Natural killer cell (primary cell): Measurements from ENCODE around the gene SMIM32. TPM values are rescaled to one million over a fixed set of nuclear protein-coding genes. Genes with fewer than 3 reads are reported as not detected.

Source experiments
- ATAC-seq, 3 donors: fragments of 150-1000 bp in 2 of 3; fragments of 200-7000 bp in 1 of 3; cut with Tn5 transposase; 1 replicate in 1 of 3; 2 replicates in 2 of 3; pipeline ENCODE4 v1.10.0; 2021; ENCODE audit warnings: mild to moderate bottlenecking in 2 of 3, moderate library complexity in 2 of 3
- DNase-seq, 2 donors: peaks; one replicate each; pipeline versions ENCODE4 v3.0.0 to v3.0.0-alpha.2; 2013 to 2021; ENCODE audit warnings: mixed read lengths in 1 of 2
- H3K27ac ChIP-seq: one replicate; pipeline ENCODE4 v1.5.1; 2013; ENCODE audit warnings: mild to moderate bottlenecking, low read length
- H3K27me3 ChIP-seq: one replicate; pipeline ENCODE4 v1.6.1; 2013; ENCODE audit warnings: low read length; ENCODE audit not compliant: control insufficient read depth, insufficient read depth
- H3K36me3 ChIP-seq: one replicate; pipeline ENCODE4 v1.6.1; 2013; ENCODE audit warnings: low read length; ENCODE audit not compliant: control insufficient read depth, insufficient read depth
- H3K4me1 ChIP-seq: one replicate; pipeline ENCODE4 v1.6.1; 2013; ENCODE audit warnings: low read length; ENCODE audit not compliant: control insufficient read depth, insufficient read depth
- H3K4me3 ChIP-seq: one replicate; pipeline ENCODE4 v1.5.1; 2013; ENCODE audit warnings: low read length
- H3K9me3 ChIP-seq: one replicate; pipeline ENCODE4 v1.6.1; 2013; ENCODE audit warnings: low read length; ENCODE audit not compliant: control insufficient read depth, insufficient read depth
- H3K27ac Mint-ChIP-seq, 2 donors: one replicate each; pipeline ENCODE4 v1.8.0; 2022; ENCODE audit warnings: mild to moderate bottlenecking in 2 of 2, mixed read lengths in 2 of 2, moderate library complexity in 1 of 2
- H3K27me3 Mint-ChIP-seq, 2 donors: one replicate each; pipeline ENCODE4 v1.8.0; 2022; ENCODE audit warnings: low read depth in 2 of 2, mixed read lengths in 2 of 2
- H3K36me3 Mint-ChIP-seq: one replicate; pipeline ENCODE4 v1.8.0; 2022; ENCODE audit warnings: mixed read lengths
- H3K4me1 Mint-ChIP-seq, 2 donors: one replicate each; pipeline ENCODE4 v1.8.0; 2022; ENCODE audit warnings: mixed read lengths in 2 of 2
- H3K4me3 Mint-ChIP-seq: one replicate; pipeline ENCODE4 v1.8.0; 2022; ENCODE audit warnings: mild to moderate bottlenecking, moderate library complexity, mixed read lengths
- H3K9me3 Mint-ChIP-seq, 2 donors: one replicate each; pipeline ENCODE4 v1.8.0; 2022; ENCODE audit warnings: mixed read lengths in 2 of 2
- WGBS: methylation state at CpG from one replicate; pipeline ENCODE4 v1.1.7; 2013; ENCODE audit warnings: missing lambda C conversion rate; ENCODE audit not compliant: insufficient coverage; 5-methylcytosine and 5-hydroxymethylcytosine counted together
- intact Hi-C: fragments of 100-400 bp; cut with micrococcal nuclease; formaldehyde crosslinking; loops from one replicate; pipeline ENCODE4 v1.14.2; 2022
- total RNA-seq, 4 donors: library from RNA; stranded (reverse); fragments of 120-200 nt in 1 of 4; gene quantifications; one replicate each; pipeline versions ENCODE4 v1.2.3 to v1.2.4, GENCODE V29; 2013 to 2022
- TF ChIP-seq, protein P1 (sequence below): fragments of 200-600 bp; IDR thresholded peaks from one replicate; pipeline ENCODE4 v1.8.0; 2022; ENCODE audit warnings: antibody characterized with exemption

The SMIM32 gene
- total RNA-seq, 3 donors from 2014 or later (not counting 1 experiment from before 2014, with no cell fraction given), result not detected

DNA sequence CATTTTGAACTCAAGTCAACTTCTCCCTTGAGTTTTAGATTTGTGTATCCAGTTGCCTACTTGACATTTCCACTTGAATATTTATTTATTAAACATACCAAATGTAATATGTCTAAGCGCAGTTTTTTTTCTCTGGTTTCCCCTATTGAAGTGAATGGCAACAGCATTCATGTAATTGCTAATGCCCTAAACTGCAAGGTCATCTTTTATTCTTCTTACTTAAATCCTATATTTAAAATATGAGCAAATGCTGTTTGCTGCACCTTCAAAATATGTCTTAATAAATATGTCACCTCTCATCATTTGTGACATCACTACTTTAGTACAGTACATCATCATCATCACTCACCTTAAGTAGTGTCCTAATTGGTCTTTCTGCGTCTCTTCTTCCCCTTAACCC, 37.9 kb downstream of the SMIM32 start:
- no peak overlapping the region for H3K4me3 ChIP-seq
- H3K36me3 ChIP-seq, result peaks cover 24% of the 10 kb centered on the region
- TF ChIP-seq, protein P1, sequence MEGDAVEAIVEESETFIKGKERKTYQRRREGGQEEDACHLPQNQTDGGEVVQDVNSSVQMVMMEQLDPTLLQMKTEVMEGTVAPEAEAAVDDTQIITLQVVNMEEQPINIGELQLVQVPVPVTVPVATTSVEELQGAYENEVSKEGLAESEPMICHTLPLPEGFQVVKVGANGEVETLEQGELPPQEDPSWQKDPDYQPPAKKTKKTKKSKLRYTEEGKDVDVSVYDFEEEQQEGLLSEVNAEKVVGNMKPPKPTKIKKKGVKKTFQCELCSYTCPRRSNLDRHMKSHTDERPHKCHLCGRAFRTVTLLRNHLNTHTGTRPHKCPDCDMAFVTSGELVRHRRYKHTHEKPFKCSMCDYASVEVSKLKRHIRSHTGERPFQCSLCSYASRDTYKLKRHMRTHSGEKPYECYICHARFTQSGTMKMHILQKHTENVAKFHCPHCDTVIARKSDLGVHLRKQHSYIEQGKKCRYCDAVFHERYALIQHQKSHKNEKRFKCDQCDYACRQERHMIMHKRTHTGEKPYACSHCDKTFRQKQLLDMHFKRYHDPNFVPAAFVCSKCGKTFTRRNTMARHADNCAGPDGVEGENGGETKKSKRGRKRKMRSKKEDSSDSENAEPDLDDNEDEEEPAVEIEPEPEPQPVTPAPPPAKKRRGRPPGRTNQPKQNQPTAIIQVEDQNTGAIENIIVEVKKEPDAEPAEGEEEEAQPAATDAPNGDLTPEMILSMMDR, result no peak
- ATAC-seq (no peak), DNase-seq (no peak)
- Mint-ChIP-seq H3K9me3 (no peaks in the 10 kb centered on the region), H3K36me3 (peaks cover 31% of the 10 kb centered on the region), H3K4me1 (peaks cover 35 to 48% of the 10 kb centered on the region in 2 donors), H3K4me3 (no peak overlapping the region), H3K27ac (no peak overlapping the region), H3K27me3 (no peaks in the 10 kb centered on the region)
- intact Hi-C loops, result no loop called here
- H3K27me3 ChIP-seq, result no peaks in the 10 kb centered on the region
- H3K27ac ChIP-seq, result no peak overlapping the region
- no peaks in the 10 kb centered on the region for H3K9me3 ChIP-seq
- no peaks in the 10 kb centered on the region for H3K4me1 ChIP-seq
- WGBS, result 68% methylated on average over 2 of the region's 2 CpGs

DNA sequence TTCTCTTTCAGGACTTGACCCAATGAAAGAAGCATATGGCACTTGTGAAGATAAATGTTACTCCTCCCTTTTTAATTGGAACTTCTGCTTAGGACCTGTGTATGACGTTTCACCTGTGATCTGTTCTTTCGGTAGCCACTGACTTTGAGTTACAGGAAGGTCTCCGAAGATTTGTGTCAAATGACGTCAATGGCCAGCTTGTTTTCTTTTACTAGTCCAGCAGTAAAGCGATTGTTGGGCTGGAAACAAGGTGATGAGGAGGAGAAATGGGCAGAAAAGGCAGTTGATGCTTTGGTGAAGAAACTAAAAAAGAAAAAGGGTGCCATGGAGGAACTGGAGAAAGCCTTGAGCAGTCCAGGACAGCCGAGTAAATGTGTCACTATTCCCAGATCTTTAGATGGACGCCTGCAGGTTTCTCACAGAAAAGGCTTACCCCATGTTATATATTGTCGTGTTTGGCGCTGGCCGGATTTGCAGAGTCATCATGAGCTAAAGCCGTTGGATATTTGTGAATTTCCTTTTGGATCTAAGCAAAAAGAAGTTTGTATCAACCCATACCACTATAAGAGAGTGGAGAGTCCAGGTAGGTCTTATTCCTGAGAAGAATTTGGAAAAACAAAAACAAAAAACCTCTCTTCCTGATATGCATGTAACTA, 39.3 kb downstream of the SMIM32 start:
- Histone ChIP-seq H3K36me3 (peaks cover 24% of the 10 kb centered on the region), H3K27ac (no peak overlapping the region), H3K9me3 (no peaks in the 10 kb centered on the region), H3K4me1 (no peaks in the 10 kb centered on the region), H3K27me3 (no peaks in the 10 kb centered on the region), H3K4me3 (no peak overlapping the region)
- Mint-ChIP-seq H3K27ac (no peak overlapping the region), H3K36me3 (peaks cover 31% of the 10 kb centered on the region), H3K9me3 (no peaks in the 10 kb centered on the region), H3K27me3 (no peaks in the 10 kb centered on the region), H3K4me1 (peaks cover 41 to 61% of the 10 kb centered on the region in 2 donors), H3K4me3 (no peak overlapping the region)
- no peak for DNase-seq
- TF ChIP-seq, protein P1, result no peak
- no peak for ATAC-seq
- WGBS, result 97% methylated on average over 10 of the region's 11 CpGs
- intact Hi-C loops, result no loop called here

DNA sequence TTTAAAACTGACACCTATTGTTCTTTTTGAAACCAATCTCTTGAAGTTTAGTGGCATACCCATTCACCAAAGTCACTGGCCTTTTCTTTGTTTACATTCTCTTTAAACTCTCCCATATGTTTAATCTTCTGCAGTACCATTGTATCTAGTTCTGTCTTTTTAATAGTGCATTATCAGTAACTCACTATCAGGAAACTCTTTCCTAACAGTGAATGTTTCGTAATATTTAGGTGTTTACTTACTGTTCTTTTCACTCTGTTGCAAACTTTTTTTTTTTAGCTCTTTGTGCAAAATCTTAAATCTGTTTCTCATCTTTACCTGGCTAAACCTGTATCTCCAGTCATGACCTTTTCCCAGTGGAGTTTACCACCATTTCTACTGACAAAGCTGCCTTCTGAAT, 43.1 kb downstream of the SMIM32 start:
- no peak for ATAC-seq
- no peak overlapping the region for H3K27ac Mint-ChIP-seq
- H3K9me3 ChIP-seq, result no peaks in the 10 kb centered on the region
- intact Hi-C loops, result no loop called here
- H3K27me3 ChIP-seq, result no peaks in the 10 kb centered on the region
- H3K4me3 ChIP-seq, result no peak overlapping the region
- WGBS, result no CpG with 5 or more reads among the region's 1 CpG
- peaks cover 51 to 53% of the 10 kb centered on the region in 2 donors for H3K4me1 Mint-ChIP-seq
- no peaks in the 10 kb centered on the region for H3K27me3 Mint-ChIP-seq
- H3K36me3 ChIP-seq, result peaks cover 10% of the 10 kb centered on the region
- H3K36me3 Mint-ChIP-seq, result peaks cover 15% of the 10 kb centered on the region
- H3K4me3 Mint-ChIP-seq, result no peak overlapping the region
- TF ChIP-seq, protein P1, result no peak
- no peaks in the 10 kb centered on the region for H3K9me3 Mint-ChIP-seq
- no peak overlapping the region for H3K27ac ChIP-seq
- DNase-seq, result no peak
- no peaks in the 10 kb centered on the region for H3K4me1 ChIP-seq

DNA sequence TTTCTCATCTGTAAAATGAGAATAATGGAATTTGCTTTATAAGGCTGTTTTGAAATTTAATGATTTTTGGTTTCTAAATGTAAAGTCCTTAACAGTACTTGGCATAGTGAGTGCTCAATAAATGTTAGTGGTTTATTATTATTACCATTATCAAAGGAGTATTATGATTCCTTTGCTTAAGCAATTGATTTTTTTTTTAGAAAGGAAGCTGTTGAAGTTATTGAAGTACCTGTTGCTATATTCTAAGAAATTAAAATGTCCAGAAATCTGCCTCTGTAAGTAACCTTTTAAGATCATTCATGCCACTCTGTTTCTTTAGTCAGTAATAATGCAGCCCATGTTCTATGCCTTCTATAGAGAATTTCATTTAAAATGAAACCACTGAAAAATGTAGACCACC, 45.3 kb downstream of the SMIM32 start:
- ATAC-seq (no peak), DNase-seq (no peak)
- Mint-ChIP-seq H3K27ac (no peak overlapping the region), H3K4me3 (no peak overlapping the region), H3K9me3 (no peaks in the 10 kb centered on the region), H3K27me3 (no peaks in the 10 kb centered on the region), H3K4me1 (peaks cover 37 to 44% of the 10 kb centered on the region in 2 donors), H3K36me3 (no peaks in the 10 kb centered on the region)
- no peak overlapping the region for H3K4me3 ChIP-seq
- TF ChIP-seq, protein P1, result no peak
- no peak overlapping the region for H3K27ac ChIP-seq
- no peaks in the 10 kb centered on the region for H3K4me1 ChIP-seq
- H3K36me3 ChIP-seq, result no peaks in the 10 kb centered on the region
- H3K27me3 ChIP-seq, result no peaks in the 10 kb centered on the region
- H3K9me3 ChIP-seq, result no peaks in the 10 kb centered on the region
- intact Hi-C loops, result no loop called here
